PC-3 (cell line): ENCODE results near the gene PREX1.

Experiments used
- EZH2 ChIP-seq: fragments of 300-600 bp; sonication (generic); IDR thresholded peaks from one replicate; pipeline ENCODE4 v1.6.1; 2017; ENCODE audit warnings: antibody characterized with exemption, mild to moderate bottlenecking, low read length; ENCODE audit not compliant: unreplicated experiment
- EZH2phosphoT487 ChIP-seq: fragments of 300-600 bp; sonication (generic); IDR thresholded peaks from 2 replicates; pipeline ENCODE4 v1.6.1; 2018; ENCODE audit warnings: mild to moderate bottlenecking, antibody characterized with exemption, low read length, borderline replicate concordance
- TF ChIP-seq, protein P1 (sequence below): fragments of 300-600 bp; sonication (generic); conservative IDR thresholded peaks from 2 replicates; pipeline ENCODE4 v1.5.1; 2017; ENCODE audit warnings: antibody characterized with exemption, low read depth, mild to moderate bottlenecking, low read length

DNA sequence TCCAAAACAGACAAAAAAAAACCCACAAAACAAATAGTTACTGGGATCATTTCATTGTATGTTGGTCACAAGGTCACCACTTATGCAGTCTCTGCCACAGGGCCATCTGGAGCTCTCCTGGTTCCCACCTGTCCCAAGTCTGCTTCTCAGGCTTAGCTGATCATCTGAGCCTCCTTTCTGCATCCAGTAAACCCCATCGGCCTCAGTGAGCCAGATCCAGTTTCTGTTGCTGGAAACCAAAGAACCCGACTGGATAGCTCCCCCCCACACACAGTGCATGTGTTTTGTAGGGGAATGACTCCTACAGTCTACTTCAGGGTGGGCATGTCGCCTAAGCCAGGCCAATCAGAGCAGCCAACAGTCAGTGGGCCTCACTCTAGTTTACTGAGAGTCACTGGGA is 233.3 kb downstream of the PREX1 start:
- TF ChIP-seq, protein P1, sequence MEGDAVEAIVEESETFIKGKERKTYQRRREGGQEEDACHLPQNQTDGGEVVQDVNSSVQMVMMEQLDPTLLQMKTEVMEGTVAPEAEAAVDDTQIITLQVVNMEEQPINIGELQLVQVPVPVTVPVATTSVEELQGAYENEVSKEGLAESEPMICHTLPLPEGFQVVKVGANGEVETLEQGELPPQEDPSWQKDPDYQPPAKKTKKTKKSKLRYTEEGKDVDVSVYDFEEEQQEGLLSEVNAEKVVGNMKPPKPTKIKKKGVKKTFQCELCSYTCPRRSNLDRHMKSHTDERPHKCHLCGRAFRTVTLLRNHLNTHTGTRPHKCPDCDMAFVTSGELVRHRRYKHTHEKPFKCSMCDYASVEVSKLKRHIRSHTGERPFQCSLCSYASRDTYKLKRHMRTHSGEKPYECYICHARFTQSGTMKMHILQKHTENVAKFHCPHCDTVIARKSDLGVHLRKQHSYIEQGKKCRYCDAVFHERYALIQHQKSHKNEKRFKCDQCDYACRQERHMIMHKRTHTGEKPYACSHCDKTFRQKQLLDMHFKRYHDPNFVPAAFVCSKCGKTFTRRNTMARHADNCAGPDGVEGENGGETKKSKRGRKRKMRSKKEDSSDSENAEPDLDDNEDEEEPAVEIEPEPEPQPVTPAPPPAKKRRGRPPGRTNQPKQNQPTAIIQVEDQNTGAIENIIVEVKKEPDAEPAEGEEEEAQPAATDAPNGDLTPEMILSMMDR: no peak
- no peak for TF ChIP-seq EZH2phosphoT487
- TF ChIP-seq EZH2: no peak
